Colonic mucosa (tissue), 4 donors: ENCODE data around the gene PRKCE. TPM values are rescaled to one million over a fixed set of nuclear protein-coding genes. Genes with fewer than 3 reads are reported as not detected.
A peak's percentile ranks its signal among the peaks of the same experiment; 100 is the strongest.

ENCODE experiments used
- DNase-seq: peaks from one replicate; pipeline ENCODE4 v3.0.0-alpha.2; 2020
- H3K27ac ChIP-seq: fragments of 200-600 bp; one replicate; pipeline ENCODE4 v1.8.0; 2021
- H3K27me3 ChIP-seq: fragments of 200-600 bp; one replicate; pipeline ENCODE4 v1.8.0; 2021
- H3K36me3 ChIP-seq: fragments of 200-600 bp; one replicate; pipeline ENCODE4 v1.8.0; 2021
- H3K4me1 ChIP-seq: fragments of 200-600 bp; one replicate; pipeline ENCODE4 v1.8.0; 2021; ENCODE audit warnings: mild to moderate bottlenecking
- H3K4me3 ChIP-seq: fragments of 200-600 bp; one replicate; pipeline ENCODE4 v1.8.0; 2021
- H3K9ac ChIP-seq, 2 donors: one replicate each; pipeline ENCODE4 v1.7.0; 2013; ENCODE audit warnings: control low read depth in 2 of 2, low read depth in 2 of 2, low read length in 2 of 2
- H3K9me3 ChIP-seq: fragments of 200-600 bp; one replicate; pipeline ENCODE4 v1.8.0; 2021
- intact Hi-C: fragments of 100-400 bp; cut with DNase I; formaldehyde crosslinking; loops from one replicate; pipeline ENCODE4 v1.14.1; 2022
- total RNA-seq, 2 donors: library from RNA; stranded (reverse); fragmentation: NEBNext Ultra II Directional in 1 of 2; extraction: Animal tissue kit (Norgen Biotek cat#: 25700) in 1 of 2; gene quantifications; one replicate each; pipeline ENCODE4 v1.2.1, GENCODE V29; 2021
- TF ChIP-seq, protein P1 (sequence below): fragments of 200-600 bp; IDR thresholded peaks from one replicate; pipeline ENCODE4 v1.8.0; 2022; ENCODE audit warnings: antibody characterized with exemption, mild to moderate bottlenecking
- donor health status: healthy.
- donor health status: DM: no; HTN: no; CAD: no.
- donor health status: DM: no; HTN: no; CAD: no.

Gene PRKCE
- total RNA-seq, 2 donors from 2014 or later = 17.5 to 25.8 TPM

DNA sequence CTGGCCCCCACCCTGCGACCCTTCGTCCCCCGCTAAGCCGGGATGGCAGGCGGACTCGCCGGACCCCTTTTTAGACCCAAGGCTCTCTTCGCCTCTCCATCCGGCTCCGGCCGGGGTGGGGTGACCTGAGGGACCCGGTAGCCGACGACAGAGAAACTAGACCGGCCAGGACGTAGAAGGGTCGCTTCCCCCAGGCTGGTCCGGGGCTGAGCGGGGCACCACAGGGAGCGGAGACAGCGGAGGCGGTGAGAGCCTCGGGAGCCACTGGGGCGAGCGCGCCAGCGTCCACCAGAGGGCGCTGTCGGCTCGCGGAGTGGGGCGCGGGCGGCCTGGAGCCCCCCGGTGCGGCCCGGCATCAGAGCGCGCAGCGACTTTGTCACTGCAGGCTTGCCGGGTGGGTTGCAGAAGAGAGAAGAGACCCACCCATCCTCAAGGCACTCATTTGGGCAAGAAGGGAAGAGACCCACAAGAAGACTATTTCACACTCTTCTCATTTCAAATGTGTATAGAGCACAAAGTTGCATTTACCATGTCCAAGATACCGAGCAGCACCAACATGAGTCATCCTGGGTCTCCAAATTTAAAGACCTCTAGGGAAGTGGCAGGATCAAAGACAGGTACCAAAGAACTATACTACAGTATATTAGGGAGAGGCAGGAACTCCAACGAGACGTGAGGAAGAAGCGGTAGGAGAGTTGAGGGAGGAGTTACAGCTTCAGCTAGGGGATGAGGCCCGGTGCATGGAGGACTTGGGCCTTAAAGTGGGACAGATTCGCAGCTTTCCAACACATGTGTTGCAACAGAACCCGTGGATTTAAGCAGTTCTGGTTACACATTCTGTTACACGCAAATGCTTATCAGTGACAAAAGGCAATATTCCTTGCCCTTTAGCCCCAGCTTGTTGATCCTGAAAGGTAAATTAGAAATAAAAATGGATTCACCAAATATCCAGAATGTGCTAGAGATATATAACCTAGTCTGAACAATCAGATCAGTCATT, 7.6 kb upstream of the PRKCE start:
- TF ChIP-seq, protein P1, sequence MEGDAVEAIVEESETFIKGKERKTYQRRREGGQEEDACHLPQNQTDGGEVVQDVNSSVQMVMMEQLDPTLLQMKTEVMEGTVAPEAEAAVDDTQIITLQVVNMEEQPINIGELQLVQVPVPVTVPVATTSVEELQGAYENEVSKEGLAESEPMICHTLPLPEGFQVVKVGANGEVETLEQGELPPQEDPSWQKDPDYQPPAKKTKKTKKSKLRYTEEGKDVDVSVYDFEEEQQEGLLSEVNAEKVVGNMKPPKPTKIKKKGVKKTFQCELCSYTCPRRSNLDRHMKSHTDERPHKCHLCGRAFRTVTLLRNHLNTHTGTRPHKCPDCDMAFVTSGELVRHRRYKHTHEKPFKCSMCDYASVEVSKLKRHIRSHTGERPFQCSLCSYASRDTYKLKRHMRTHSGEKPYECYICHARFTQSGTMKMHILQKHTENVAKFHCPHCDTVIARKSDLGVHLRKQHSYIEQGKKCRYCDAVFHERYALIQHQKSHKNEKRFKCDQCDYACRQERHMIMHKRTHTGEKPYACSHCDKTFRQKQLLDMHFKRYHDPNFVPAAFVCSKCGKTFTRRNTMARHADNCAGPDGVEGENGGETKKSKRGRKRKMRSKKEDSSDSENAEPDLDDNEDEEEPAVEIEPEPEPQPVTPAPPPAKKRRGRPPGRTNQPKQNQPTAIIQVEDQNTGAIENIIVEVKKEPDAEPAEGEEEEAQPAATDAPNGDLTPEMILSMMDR = peak; percentile 94
- peak overlapping the region; percentile 53 for H3K4me3 ChIP-seq
- DNase-seq = peak; percentile 68
- H3K36me3 ChIP-seq = no peaks in the 10 kb centered on the region
- H3K9me3 ChIP-seq = no peaks in the 10 kb centered on the region
- peak overlapping the region; percentile 59 to 76 for H3K9ac ChIP-seq
- intact Hi-C loops = loop anchor here (2.0 kb wide), 1 partner anchor 293 kb away; no protein-coding TSS in a partner anchor
- H3K27ac ChIP-seq = no peak overlapping the region
- H3K4me1 ChIP-seq = peaks cover 10% of the 10 kb centered on the region
- H3K27me3 ChIP-seq = no peaks in the 10 kb centered on the region

- no peak for DNase-seq
- Histone ChIP-seq H3K4me3 (no peak overlapping the region), H3K4me1 (peaks cover 10% of the 10 kb centered on the region), H3K27ac (no peak overlapping the region), H3K9ac (no peak overlapping the region), H3K9me3 (no peaks in the 10 kb centered on the region), H3K36me3 (no peaks in the 10 kb centered on the region), H3K27me3 (no peaks in the 10 kb centered on the region)
- TF ChIP-seq, protein P1 = no peak
- intact Hi-C loops = no loop called here
These were observed 5.2 kb upstream of the PRKCE start for GRCh38 chr2:45646289-45646688.

DNA sequence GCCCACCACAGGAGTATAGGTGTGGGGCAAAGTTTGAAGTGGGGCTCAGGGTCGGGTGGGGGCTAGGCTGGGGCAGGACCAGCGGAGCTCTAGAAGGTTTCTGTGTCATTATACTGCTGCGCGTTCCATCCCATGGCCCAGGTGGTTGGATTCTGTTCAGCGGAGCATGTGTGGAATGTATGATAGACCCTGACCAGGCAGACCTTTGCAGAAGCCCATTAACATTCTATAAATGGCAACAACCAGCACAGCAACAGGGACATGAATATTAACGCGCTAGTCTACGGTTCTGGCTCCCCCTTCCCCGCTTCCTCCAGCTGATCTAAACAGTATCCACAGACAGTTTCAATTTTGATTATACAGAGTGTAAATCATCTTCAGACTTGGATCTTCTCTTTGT, 4.1 kb upstream of the PRKCE start:
- intact Hi-C loops = no loop called here
- Histone ChIP-seq H3K36me3 (no peaks in the 10 kb centered on the region), H3K4me3 (no peak overlapping the region), H3K27ac (no peak overlapping the region), H3K9ac (no peak overlapping the region), H3K27me3 (no peaks in the 10 kb centered on the region), H3K9me3 (no peaks in the 10 kb centered on the region), H3K4me1 (peaks cover 10% of the 10 kb centered on the region)
- DNase-seq = no peak
- TF ChIP-seq, protein P1 = no peak

DNA sequence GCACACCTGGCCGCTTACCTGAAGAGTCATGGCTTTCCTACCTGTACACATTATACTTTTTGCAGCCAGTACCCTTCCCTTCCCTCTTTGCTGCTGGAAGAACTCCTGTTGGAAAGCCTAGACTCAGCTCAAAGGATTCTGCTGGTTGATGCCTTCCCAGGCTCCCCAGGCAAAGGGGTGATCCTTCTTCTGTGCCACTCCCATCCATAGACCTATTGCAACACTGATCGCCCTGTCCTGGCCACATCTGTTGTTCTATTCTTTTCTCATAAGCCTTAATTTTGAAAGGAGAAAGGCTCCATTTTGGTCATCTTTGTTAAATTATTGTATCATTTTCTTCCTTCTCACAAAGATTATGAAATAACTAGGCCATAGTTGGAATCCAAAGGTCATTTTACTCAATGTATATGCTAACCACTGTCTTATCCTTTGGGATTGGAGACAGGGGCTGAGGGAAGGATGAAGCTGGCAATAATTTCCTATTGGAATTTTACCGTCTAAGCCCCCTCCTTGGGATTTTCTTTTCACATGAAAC, 3.4 kb upstream of the PRKCE start:
- Histone ChIP-seq H3K9me3 (no peaks in the 10 kb centered on the region), H3K36me3 (no peaks in the 10 kb centered on the region), H3K4me1 (peaks cover 13% of the 10 kb centered on the region), H3K27ac (no peak overlapping the region), H3K9ac (no peak overlapping the region), H3K4me3 (no peak overlapping the region), H3K27me3 (no peaks in the 10 kb centered on the region)
- TF ChIP-seq, protein P1 = no peak
- no peak for DNase-seq
- intact Hi-C loops = loop anchor here (2.0 kb wide), 1 partner anchor 131 kb away; no protein-coding TSS in a partner anchor

- Histone ChIP-seq H3K9ac (no peak overlapping the region), H3K27ac (no peak overlapping the region), H3K36me3 (no peaks in the 10 kb centered on the region), H3K9me3 (no peaks in the 10 kb centered on the region), H3K4me3 (no peak overlapping the region), H3K27me3 (no peaks in the 10 kb centered on the region), H3K4me1 (peaks cover 13% of the 10 kb centered on the region)
- TF ChIP-seq, protein P1 = no peak
- no peak for DNase-seq
- intact Hi-C loops = loop anchor here (2.0 kb wide), 1 partner anchor 130 kb away; no protein-coding TSS in a partner anchor
These were observed 2.8 kb upstream of the PRKCE start for GRCh38 chr2:45648636-45649035.
